Putamen (tissue), 1 donor: ENCODE results near the gene CELA3B.
"Not testable (repeated sequence)": the region's sequence is repeated elsewhere in the genome, so short reads cannot be mapped to it uniquely, and the experiment has no call there.

Experiments
- DNase-seq: peaks from one replicate; pipeline ENCODE4 v3.0.0-alpha.2; 2016; ENCODE audit warnings: low spot score

Gene CELA3B

DNA sequence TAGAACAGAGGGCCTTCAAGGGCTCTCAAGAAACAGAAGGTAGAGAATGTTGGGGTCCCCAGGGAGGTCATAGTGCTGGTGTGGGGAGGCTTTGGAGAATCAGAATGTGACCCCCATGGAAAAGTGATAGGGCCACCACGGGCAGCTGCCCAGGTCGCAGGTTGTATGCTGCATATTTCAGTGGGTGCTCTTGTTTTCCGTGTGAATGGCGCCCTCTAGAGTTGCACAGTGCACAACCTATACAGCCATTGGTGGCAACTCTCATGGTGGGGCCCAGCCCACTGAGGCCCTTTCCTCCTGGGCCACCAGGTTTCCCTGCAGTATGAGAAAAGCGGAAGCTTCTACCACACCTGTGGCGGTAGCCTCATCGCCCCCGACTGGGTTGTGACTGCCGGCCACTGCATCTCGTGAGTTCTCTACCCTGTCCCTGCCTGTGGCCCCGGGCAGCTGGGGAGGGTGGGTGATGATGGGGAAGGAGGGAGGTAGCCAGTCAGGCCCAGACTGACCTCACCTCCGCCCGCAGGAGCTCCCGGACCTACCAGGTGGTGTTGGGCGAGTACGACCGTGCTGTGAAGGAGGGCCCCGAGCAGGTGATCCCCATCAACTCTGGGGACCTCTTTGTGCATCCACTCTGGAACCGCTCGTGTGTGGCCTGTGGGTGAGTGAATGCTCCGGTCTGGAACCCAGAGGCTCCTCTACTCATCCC lies 3.8 kb downstream of the CELA3B start:
- not testable (repeated sequence) for DNase-seq

- DNase-seq: not testable (repeated sequence)
Measured at GRCh38 chr1:21981253-21981652, 4.4 kb downstream of the CELA3B start.

DNA sequence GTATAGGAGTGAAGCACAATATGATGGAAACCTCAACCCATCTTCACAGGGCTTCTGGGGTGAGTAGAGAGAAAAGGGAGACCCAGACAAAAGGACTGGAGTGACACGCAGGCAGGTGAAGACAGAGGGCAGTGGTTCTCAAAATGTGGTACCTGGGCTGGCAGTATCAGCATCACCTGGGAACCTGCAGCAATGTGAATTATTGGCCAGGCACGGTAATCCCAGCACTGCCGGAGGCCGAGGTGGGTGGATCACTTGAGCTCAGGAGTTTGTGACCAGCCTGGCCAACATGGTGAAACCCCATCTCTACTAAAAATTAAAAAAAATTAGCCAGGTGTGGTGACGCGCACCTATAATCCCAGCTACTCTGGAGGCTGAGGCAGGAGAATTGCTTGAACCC lies 5.3 kb downstream of the CELA3B start:
- not testable (repeated sequence) for DNase-seq

DNA sequence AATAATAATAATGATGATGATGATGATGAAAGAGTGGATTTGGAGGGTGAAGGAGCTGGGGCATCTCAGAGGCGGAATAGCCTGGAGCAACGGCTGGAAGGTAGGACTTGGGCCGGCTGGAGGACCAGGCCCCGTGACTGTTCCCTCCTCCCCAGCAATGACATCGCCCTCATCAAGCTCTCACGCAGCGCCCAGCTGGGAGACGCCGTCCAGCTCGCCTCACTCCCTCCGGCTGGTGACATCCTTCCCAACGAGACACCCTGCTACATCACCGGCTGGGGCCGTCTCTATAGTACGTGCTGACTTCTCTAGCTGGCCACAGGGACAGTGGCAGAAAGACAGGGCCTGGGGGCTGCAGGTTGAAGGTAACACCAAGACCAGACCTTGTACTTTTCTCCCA lies 6.7 kb downstream of the CELA3B start:
- not testable (repeated sequence) for DNase-seq

DNA sequence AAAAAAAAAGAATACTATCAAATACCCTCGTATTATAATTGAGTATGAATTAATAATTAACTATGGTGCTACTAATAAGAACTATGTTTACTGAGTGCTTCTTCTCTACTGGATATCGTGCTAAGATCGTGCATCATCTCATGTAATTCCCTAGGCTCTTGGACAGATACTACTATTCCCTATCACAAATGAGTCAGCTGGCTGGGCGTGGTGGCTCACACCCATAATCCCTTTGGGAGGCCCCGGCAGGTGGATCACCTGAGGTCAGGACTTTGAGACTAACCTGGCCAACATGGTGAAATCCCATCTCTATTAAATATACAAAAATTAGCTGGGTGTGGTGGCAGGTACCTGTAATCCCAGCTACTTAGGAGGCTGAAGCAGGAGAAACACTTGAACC lies 9.1 kb downstream of the CELA3B start:
- DNase-seq: not testable (repeated sequence)

- DNase-seq: not testable (repeated sequence)
Measured at GRCh38 chr1:21986386-21986785, 9.6 kb downstream of the CELA3B start.

DNA sequence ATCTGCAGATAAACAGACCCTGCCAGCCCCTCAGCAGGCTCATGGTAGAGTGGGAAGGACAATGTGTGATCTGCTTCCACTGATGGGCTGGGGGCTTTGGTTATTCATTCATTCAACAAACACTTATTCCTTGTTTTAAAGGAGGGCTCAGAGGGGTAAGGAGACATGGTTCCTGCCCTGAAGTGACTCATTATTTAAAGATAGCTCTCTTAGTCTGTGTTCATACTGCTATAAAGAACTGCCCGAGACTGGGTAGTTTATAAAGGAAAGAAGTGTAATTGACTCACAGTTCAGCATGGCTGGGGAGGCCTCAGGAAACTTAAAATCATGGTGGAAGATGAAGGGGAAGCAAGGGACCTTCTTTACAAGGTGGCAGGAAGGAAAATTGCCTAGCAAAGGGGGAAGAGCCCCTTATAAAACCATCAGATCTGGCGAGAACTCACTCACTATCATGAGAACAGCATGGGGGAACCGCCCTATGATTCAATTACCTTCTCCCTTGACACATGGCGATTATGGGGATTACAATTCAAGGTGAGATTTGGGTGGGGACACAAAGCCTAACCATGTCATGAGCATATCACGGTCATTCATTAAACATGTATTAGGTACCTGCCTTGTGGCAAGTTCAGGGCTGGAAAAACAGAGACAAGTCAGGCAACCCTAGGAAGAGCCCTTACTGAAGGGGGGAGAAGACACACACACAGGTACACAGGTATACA lies 13.0 kb downstream of the CELA3B start:
- DNase-seq: not testable (repeated sequence)

DNA sequence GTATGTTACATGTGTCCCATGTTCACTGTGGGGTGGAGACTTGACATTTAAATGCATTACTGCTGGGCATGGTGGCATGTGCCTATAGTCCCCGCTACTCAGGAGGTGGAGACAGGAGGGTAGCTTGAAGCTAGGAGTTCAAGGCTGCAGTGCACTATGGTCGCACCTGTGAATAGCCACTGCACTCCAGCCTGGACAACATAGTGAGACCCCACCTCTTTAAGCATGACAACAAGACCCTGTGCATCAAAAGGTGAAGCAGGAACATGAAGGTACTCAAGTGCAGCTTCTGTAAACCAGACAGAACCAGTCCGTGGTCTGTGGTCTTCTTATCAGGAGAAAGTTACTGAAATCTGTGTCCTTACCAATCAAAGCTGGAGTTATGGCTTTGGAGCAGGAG lies 15.4 kb downstream of the CELA3B start:
- not testable (repeated sequence) for DNase-seq

GRCh38 chr1:21994716-21995115 lies 17.9 kb downstream of the CELA3B start:
- DNase-seq: not testable (repeated sequence)

DNA sequence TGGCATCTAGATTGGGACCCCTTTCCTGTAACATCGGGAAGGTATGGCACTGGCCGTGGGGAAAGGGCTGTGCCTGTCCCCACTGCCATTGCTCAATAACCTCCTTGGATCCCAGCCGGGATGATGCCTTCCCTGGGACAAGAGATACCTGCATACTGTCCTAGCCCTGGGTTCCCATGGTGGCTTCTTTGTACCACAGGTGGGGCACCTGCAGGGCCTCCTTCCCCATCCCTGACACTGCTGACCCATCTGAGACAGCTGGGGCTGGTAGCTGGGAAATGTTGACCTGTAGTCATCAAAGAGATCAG lies 19.8 kb downstream of the CELA3B start:
- not testable (repeated sequence) for DNase-seq

- DNase-seq: not testable (repeated sequence)
Measured at GRCh38 chr1:21997891-21998623, 21.2 kb downstream of the CELA3B start.

GRCh38 chr1:21998624-21999294 lies 21.9 kb downstream of the CELA3B start:
- DNase-seq: not testable (repeated sequence)

DNA sequence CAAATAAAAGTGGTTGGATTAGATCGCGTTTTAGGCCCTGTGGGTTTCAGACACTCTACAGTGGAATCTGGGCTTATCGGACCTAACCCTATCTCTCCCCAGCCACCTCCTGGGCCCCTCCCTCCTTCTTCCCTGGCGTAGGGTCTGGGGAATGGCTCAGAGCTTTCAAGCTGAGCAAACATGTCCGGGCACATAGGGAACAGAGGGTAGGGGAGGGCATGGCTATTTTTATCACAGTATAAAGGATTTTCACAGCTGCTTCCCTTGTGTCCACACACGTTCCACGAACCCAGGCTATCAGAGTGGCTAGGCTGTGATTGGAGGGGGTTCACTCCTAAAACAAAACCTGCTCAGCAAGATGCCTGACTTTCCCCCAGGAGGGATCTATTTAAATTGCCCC lies 22.8 kb downstream of the CELA3B start:
- DNase-seq: not testable (repeated sequence)

DNA sequence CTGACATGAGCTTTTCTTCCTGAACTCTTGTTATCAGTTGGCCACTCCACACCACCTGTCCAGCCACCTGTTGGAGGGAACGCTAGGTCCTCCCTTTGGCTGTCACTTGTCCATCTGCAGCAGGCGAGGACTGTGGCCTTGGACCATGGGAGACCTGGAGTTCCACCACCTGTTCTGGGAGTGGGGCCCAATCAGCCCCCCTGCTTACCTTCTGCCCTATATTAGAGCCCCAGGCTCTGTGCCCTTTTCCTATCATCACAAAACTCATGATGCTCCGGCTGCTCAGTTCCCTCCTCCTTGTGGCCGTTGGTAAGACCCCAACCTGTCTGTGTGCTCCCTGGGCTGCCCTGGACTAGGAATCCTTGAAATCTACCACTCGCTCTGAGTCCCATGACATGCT lies 24.6 kb downstream of the CELA3B start, which contains the start of gene CELA3A:
TSS of gene CELA3A (plus strand) at position 249 of the 400 bp plus-strand sequence. CDS start at position 267, 18 bp downstream.
- no peak for DNase-seq

DNA sequence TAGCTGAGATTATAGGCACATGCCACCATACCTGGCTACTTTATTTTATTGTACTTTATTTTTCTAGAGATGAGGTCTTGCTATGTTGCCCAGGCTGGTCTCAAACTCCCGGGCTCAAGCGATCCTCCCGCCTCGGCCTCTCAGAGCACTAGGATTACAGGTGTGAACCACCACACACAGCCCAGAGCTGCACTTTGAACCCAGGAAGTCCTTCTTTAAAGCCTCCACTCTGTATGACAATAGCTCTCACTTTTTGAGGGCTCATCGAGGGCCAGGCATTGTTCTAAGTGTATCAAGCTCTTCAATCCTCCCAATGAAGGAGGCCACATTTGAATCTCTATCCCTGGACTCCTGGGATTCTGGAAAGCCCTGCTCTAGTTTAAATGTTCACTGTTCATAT lies 25.6 kb downstream of the CELA3B start:
- DNase-seq: not testable (repeated sequence)

GRCh38 chr1:22002875-22003274 lies 26.1 kb downstream of the CELA3B start:
- not testable (repeated sequence) for DNase-seq

DNA sequence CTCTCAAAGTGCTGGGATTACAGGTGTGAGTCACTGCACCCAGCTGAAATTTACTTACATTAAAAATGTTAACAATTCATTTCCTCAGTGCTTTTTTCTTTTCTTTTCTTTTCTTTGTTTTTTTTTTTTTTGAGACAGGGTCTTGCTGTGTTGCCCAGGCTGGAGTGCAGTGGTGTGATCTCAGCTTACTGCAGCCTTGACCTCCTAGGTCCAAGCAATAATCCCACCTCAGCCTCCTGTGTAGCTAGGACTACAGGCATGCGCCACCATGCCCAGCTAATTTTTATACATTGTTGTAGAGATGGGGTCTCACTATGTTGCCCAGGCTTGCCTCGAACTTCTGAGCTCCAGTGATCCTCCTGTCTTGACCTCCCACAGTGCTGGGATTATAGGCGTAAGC lies 27.1 kb downstream of the CELA3B start:
- DNase-seq: not testable (repeated sequence)

DNA sequence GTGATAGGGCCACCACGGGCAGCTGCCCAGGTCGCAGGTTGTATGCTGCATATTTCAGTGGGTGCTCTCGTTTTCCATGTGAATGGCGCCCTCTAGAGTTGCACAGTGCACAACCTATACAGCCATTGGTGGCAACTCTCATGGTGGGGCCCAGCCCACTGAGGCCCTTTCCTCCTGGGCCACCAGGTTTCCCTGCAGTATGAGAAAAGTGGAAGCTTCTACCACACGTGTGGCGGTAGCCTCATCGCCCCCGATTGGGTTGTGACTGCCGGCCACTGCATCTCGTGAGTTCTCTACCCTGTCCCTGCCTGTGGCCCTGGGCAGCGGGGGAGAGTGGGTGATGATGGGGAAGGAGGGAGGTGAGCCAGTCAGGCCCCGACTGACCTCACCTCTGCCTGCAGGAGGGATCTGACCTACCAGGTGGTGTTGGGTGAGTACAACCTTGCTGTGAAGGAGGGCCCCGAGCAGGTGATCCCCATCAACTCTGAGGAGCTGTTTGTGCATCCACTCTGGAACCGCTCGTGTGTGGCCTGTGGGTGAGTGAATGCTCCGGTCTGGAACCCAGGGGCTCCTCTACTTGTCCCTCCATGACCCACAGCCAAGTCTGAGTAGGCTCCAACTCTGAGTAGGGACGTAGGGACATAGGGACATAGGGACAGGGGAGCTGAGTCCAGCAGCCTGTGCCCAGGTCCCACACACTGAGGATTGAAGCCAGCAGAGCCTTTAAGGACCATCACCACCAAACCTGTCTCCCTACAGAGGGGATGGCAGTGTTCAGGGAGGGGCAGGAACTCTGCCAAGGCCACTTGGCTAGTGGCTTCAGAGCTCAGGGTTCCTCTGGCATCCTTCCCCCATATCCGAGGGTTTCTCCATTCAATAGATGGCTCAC lies 28.7 kb downstream of the CELA3B start:
- not testable (repeated sequence) for DNase-seq

- DNase-seq: not testable (repeated sequence)
Measured at GRCh38 chr1:22006736-22007135, 29.9 kb downstream of the CELA3B start.

DNA sequence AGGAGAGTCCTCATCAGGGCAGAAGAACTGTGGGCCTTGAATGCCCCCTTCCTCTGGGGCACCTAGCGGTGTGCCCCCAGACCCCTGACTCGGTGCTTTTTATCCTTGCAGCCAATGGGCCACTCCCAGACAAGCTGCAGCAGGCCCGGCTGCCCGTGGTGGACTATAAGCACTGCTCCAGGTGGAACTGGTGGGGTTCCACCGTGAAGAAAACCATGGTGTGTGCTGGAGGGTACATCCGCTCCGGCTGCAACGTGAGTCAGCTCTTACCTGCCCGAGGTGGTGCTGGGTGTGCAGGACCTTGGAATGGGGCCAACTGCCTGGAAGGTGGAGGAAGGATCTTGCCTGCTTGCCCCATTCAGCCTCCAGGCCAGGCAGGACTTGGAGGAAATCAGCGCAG lies 30.4 kb downstream of the CELA3B start:
- not testable (repeated sequence) for DNase-seq

DNA sequence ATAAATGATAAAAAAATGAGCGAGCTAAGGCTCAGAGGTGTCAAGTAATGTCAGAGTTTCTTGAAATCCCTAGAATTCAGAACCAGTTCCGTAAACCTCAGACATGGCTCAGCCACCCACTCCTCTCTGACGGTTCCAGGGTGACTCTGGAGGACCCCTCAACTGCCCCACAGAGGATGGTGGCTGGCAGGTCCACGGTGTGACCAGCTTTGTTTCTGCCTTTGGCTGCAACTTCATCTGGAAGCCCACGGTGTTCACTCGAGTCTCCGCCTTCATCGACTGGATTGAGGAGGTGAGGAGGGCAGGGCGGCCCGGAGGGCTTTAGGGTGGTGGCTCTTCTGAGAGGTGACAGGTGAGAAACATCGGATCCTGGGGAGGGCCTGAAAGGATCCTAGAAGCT lies 32.7 kb downstream of the CELA3B start:
- DNase-seq: not testable (repeated sequence)
